ENCODE measurements around the gene GHSR. TPM values are rescaled to one million over a fixed set of nuclear protein-coding genes. Genes with fewer than 3 reads are reported as not detected.

The GHSR gene
- total and polyA plus RNA-seq, 4 donors = not detected

GRCh38 chr3:172478116-172478515 lies 29.9 kb upstream of the GHSR start:
- no peak for DNase-seq (ENCODE audit: low spot score)
- no peak overlapping the region for H3K9ac ChIP-seq (ENCODE audit: low read depth in 1 of 2, low read length in 2 of 2)
- WGBS = 54% methylated on average over 1 of the region's 1 CpG
- peak overlapping the region in 1 of 2 donors; percentile 7 for H3K27ac ChIP-seq (ENCODE audit: low read depth in 1 of 2, low read length in 2 of 2)
- H3K9me3 ChIP-seq (ENCODE audit: control insufficient read depth in 4 of 4, low read length in 3 of 4) = no peaks in the 10 kb centered on the region
- TF ChIP-seq SP1 (IDR thresholded peaks at IDR 0.05) = no peak
- TF ChIP-seq MAX (IDR thresholded peaks at IDR 0.05) = no peak
- no peak for TF ChIP-seq REST (IDR thresholded peaks at IDR 0.05)
- TF ChIP-seq GABPA (IDR thresholded peaks at IDR 0.05 in 1 of 2, conservative IDR thresholded peaks at IDR 0.05 in 1 of 2) = no peak
- TF ChIP-seq ATF3 (IDR thresholded peaks at IDR 0.05) = no peak
- no peak for TF ChIP-seq RXRA (IDR thresholded peaks at IDR 0.05)
- TF ChIP-seq HNF4A (conservative IDR thresholded peaks at IDR 0.05) = no peak
- no peaks in the 10 kb centered on the region for H3K27me3 ChIP-seq (ENCODE audit: control insufficient read depth in 4 of 4, insufficient read depth in 4 of 4, low read length in 3 of 4)
- H3K4me3 ChIP-seq (ENCODE audit: low read depth in 1 of 3, low read length in 3 of 3) = no peak overlapping the region
- H3K36me3 ChIP-seq (ENCODE audit: control insufficient read depth in 4 of 4, insufficient read depth in 3 of 4, low read depth in 1 of 4, low read length in 3 of 4) = no peaks in the 10 kb centered on the region
- H3K4me1 ChIP-seq (ENCODE audit: control insufficient read depth in 4 of 4, insufficient read depth in 4 of 4, low read length in 3 of 4) = peaks cover 0 to 5% (median 0%) of the 10 kb centered on the region in 4 donors

- DNase-seq (ENCODE audit: low spot score) = no peak
- H3K27me3 ChIP-seq (ENCODE audit: control insufficient read depth in 4 of 4, insufficient read depth in 4 of 4, low read length in 3 of 4) = no peaks in the 10 kb centered on the region
- H3K9ac ChIP-seq (ENCODE audit: low read depth in 1 of 2, low read length in 2 of 2) = no peak overlapping the region
- WGBS = 78% methylated on average over 5 of the region's 5 CpGs
- TF ChIP-seq SP1 (IDR thresholded peaks at IDR 0.05) = no peak
- TF ChIP-seq RXRA (IDR thresholded peaks at IDR 0.05) = no peak
- no peak for TF ChIP-seq MAX (IDR thresholded peaks at IDR 0.05)
- no peak for TF ChIP-seq HNF4A (conservative IDR thresholded peaks at IDR 0.05)
- TF ChIP-seq CTCF (IDR thresholded peaks at IDR 0.05; ENCODE audit: low read depth, low read length, missing input control) = no peak
- no peak for TF ChIP-seq NR2F2 (IDR thresholded peaks at IDR 0.05)
- no peak for TF ChIP-seq FOXA2 (IDR thresholded peaks at IDR 0.05)
- no peak for TF ChIP-seq ATF3 (IDR thresholded peaks at IDR 0.05)
- TF ChIP-seq YY1 (IDR thresholded peaks at IDR 0.05) = no peak
- TF ChIP-seq FOXA1 (IDR thresholded peaks at IDR 0.05) = no peak
- no peak for TF ChIP-seq EGR1 (IDR thresholded peaks at IDR 0.05; ENCODE audit: low read depth in 2 of 2)
- no peak for TF ChIP-seq JUND (IDR thresholded peaks at IDR 0.05)
- no peak for TF ChIP-seq ZBTB33 (IDR thresholded peaks at IDR 0.05)
- no peak for TF ChIP-seq HNF4G (IDR thresholded peaks at IDR 0.05)
- TF ChIP-seq TAF1 (conservative IDR thresholded peaks at IDR 0.05) = no peak
- no peak for TF ChIP-seq GABPA (IDR thresholded peaks at IDR 0.05 in 1 of 2, conservative IDR thresholded peaks at IDR 0.05 in 1 of 2)
- no peak for TF ChIP-seq RAD21 (IDR thresholded peaks at IDR 0.05)
- TF ChIP-seq REST (IDR thresholded peaks at IDR 0.05) = no peak
- no peaks in the 10 kb centered on the region for H3K36me3 ChIP-seq (ENCODE audit: control insufficient read depth in 4 of 4, insufficient read depth in 3 of 4, low read depth in 1 of 4, low read length in 3 of 4)
- H3K9me3 ChIP-seq (ENCODE audit: control insufficient read depth in 4 of 4, low read length in 3 of 4) = no peaks in the 10 kb centered on the region
- peaks cover 0 to 5% (median 0%) of the 10 kb centered on the region in 4 donors for H3K4me1 ChIP-seq (ENCODE audit: control insufficient read depth in 4 of 4, insufficient read depth in 4 of 4, low read length in 3 of 4)
- H3K27ac ChIP-seq (ENCODE audit: low read depth in 1 of 2, low read length in 2 of 2) = no peak overlapping the region
- H3K4me3 ChIP-seq (ENCODE audit: low read depth in 1 of 3, low read length in 3 of 3) = peak overlapping the region; percentile 2 to 76 (median 53)
Measured at GRCh38 chr3:172476347-172476746, 28.1 kb upstream of the GHSR start.
